ENCODE measurements around the gene KANK4.
A peak's percentile ranks its signal among the peaks of the same experiment; 100 is the strongest.
"Not testable (repeated sequence)": the region's sequence is repeated elsewhere in the genome, so short reads cannot be mapped to it uniquely, and the experiment has no call there.

KANK4 gene

DNA sequence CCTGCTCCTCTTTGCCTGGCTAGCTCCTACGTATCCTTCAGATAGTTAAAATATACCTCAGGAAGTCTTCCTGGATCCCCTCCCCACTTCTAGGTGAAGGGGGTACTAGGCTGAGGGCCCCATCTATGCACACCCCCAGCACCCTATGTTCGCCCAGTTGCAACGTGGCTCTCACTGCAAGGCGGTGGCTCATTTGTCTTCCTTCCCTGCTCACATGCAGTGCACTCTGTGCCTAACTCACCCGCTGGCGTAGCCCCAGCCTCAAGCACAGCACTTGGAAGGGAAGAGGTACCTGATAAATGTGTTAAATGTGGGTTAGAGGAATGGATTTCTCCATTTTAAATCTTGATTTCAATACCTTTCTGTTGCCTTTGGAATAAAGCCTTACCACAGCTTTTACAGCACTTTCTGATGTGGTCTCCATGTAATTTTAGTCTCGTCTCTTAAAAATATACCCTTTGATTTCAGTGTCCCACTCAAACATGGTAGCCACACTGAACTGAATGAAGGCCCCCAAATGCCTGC, 85.2 kb downstream of the KANK4 start:
- no peak for DNase-seq

- DNase-seq, result no peak
These were observed 86.4 kb downstream of the KANK4 start for GRCh38 chr1:62232871-62233278.

GRCh38 chr1:62230718-62231117, 88.5 kb downstream of the KANK4 start:
- DNase-seq, result no peak

DNA sequence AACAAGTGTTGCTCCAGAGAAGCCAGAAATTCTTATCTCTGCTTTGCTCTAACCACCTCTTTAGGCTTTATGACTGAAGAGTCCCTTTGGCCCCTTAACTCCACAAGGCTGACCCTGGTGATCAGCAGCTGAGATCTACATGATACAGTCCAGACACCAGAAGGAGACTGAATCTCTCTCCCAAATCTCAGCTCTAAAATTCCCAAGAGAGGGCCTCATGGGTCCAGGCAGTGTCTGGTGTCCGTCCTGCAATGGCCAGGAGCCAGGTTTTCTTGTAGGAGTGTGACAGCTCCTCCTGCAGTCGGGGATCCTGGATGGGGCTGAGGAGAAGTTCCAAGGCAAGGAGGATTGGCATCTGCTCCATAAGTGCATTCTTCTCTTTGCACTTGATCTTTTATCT, 89.3 kb downstream of the KANK4 start:
- DNase-seq, result no peak

- no peak for DNase-seq
These were observed 89.8 kb downstream of the KANK4 start for GRCh38 chr1:62229468-62229867.

GRCh38 chr1:62228883-62229187, 90.4 kb downstream of the KANK4 start:
- DNase-seq, result peak; percentile 50

DNA sequence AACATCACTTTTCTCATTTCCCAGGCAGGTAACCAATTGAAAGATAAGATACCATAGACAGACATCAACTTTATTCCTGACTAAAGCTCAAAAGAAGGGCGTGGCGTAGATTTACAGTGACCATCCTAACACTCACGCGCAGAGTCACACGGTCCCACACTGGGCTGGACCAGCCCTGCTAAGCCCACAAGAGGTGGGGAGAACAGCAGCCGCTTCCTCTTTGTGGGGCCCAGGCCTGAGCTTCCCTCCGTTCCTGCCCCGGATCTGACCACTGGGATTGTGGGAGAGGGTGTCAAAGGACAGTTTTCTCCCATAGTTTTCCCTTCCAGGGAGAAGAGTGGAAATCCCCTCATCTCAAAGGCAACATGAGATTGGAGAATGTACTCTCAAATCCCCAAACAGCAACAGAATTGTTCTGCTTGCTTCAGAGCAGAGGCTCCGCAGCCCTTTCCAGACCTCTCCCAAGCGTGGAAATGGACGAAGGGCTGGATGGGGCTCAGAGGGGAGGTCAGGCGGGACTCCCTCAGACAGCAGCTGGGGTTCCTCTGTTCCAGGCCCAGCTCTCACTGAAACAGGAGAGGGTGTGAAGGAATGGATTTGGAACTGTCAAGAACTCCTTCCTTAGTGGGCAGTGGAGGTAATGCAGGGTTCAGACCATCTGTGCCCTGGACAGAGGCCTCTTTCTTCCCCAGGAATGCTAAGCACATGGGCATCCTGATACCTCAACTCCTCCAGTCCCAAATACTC, 90.9 kb downstream of the KANK4 start:
- no peak for DNase-seq

DNA sequence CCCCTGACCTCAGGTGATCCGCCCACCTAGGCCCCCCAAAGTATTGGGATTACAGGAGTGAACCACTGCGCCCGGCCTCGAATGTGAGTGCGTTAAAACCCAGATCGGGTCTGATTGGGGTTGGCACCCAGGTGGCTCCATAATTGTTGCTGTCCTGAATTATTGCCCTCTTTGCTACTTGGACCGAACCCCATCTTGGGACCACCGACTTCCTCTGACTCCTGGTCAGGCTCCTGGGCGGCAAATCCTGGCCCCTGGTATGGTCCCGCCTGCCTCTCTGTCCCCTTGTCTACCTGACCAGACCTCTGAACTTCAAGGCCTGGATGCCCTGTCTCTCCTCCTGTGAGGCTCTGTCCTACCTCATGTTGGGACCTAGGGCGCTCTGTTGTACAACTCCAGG, 91.7 kb downstream of the KANK4 start:
- DNase-seq, result no peak

GRCh38 chr1:62224182-62224581, 95.1 kb downstream of the KANK4 start:
- DNase-seq, result no peak

DNA sequence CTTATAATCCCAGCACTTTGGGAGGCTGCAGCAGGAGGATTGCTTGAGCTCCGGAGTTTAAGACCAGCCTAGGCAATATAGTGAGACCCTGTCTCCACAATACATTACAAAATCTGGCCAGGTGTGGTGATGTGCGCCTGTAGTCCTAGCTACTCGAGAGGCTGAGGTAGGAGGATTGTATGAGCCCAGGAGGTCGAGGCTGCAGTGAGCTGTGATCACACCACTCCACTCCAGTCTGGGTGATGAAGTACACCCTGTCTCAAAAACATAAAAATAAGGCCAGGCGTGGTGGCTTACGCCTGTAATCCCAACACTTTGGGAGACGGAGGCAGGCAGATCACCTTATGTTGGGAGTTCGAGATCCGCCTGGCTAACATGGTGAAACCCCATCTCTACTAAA, 96.9 kb downstream of the KANK4 start:
- no peak for DNase-seq

- DNase-seq, result no peak
These were observed 98.1 kb downstream of the KANK4 start for GRCh38 chr1:62221171-62221570.

DNA sequence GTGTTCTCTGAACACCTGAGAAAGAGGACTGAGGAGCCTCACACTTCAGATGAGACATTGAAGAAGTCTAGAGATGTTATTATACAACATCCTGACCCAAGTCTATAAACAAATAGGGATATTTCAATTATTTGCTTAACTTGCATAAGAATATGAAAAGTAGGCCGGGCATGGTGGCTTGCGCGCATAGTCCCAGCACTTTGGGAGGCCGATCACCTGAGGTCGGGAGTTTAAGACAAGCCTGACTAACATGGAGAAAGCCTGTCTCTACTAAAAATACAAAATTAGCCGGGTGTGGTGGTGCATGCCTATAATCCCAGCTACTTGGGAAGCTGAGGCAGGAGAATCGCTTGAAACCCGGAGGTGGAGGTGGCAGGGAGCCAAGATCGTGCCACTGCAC, 98.8 kb downstream of the KANK4 start:
- DNase-seq, result not testable (repeated sequence)

DNA sequence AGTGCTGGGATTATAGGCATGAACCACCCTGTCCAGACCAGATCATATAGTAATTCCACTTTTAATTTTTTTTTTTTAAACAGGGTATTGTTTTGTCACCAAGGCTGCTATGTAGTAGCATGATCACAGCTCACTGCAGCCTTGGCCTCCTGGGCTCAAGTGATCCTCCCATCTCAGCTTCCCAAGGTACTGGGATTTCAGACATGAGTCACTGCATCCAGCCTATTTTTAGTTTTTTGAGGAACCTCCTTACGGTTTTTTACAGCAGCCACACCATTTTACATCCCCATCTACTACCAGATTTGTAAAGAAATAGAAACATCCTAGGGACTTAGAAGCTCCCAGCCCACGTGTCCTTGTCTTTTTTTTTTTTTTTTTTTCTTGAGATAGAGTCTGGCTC, 100.6 kb downstream of the KANK4 start:
- no peak for DNase-seq

GRCh38 chr1:62213075-62213914, 105.9 kb downstream of the KANK4 start:
- no peak for DNase-seq

- no peak for DNase-seq
These were observed 106.8 kb downstream of the KANK4 start for GRCh38 chr1:62212411-62212810.

GRCh38 chr1:62210960-62211359, 108.3 kb downstream of the KANK4 start:
- no peak for DNase-seq

GRCh38 chr1:62209931-62210595, 109.2 kb downstream of the KANK4 start:
- no peak for DNase-seq

DNA sequence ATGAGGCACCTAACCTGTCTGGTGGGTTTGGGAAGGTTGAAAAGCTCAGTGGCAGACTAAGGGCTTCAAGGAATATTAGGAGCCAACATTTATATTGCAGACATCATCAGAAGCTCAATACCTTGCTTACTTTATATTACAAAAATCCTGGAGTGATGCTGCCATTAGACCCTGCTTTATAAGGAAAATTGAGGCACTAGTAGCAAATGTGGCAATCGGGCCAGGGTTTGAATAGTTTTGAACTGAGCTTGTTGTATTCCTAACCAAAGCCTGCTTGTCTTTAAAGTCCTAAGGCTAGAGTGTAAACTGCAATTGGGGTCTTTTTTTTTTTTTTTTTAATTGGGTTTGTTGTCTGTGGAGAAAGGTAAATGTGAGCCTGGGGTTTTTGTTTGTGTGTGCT, 110.3 kb downstream of the KANK4 start:
- no peak for DNase-seq

DNA sequence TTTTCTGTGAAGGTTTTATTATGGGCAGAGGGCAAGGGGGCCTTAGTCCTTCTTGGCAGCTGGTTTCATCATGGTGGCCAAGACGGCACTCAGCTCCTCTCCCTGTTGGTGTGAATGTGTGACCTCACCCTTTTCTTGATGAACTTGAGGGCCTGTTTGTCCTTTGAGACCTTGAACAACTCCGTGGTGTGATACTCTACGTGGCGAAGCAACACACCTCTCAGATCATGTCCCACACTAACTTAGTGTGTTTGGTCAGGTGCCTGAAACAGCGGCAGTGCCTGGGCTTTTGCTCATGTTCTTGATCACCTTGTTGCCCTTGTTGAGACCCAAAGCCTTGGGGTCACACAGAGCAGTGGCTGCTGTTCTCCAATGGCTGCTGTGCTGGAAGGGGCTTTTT, 111.1 kb downstream of the KANK4 start:
- DNase-seq, result no peak

GRCh38 chr1:62207187-62207586, 112.0 kb downstream of the KANK4 start:
- no peak for DNase-seq

- DNase-seq, result no peak
These were observed 120.5 kb downstream of the KANK4 start for GRCh38 chr1:62198781-62199125.

GRCh38 chr1:62198069-62198780, 121.0 kb downstream of the KANK4 start:
- DNase-seq, result no peak

DNA sequence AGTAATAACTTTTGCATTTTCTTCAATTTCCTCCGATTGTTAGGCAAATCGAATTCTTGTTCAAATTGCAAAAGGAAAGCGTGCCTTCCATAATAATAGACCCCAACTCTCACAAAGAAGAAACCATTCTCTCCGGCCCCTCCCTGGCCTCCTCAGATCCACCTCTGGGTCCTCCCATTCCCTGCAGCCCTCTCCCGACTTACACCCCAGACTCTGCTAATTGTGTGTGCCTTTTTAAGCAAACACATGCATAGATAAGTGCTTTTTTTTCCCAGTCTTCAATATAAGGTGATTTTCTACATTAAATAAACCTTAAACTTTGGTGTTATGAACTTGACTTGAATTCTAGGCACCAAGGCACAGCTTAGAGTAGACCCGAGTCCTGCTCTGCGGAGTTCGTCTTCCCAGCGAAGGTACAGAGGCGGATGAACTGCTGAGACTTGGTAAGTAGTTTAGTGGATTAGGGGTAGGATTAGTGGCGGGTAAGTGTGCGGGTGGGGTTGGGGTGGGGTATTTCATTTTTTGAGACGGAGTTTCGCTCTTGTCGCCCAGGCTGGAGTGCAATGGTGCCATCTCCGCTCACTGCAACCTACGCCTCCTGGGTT, 123.0 kb downstream of the KANK4 start:
- DNase-seq, result no peak

Measured in right forelimb (tissue), 1 donor.